HG03064 (cell line): ENCODE data around the gene METTL24.
"Not testable (repeated sequence)": the region's sequence is repeated elsewhere in the genome, so short reads cannot be mapped to it uniquely, and the experiment has no call there.

Experiments used
- ATAC-seq: cut with Tn5 transposase; IDR thresholded peaks from one replicate; pipeline ENCODE4 v1.9.1; 2021; ENCODE audit warnings: low read depth; ENCODE audit not compliant: unreplicated experiment

METTL24 gene

GRCh38 chr6:110277100-110277665 is 81.0 kb downstream of the METTL24 start:
- ATAC-seq: no peak

GRCh38 chr6:110272781-110273180 is 85.4 kb downstream of the METTL24 start:
- not testable (repeated sequence) for ATAC-seq

GRCh38 chr6:110271732-110272022 is 86.5 kb downstream of the METTL24 start:
- ATAC-seq: no peak

GRCh38 chr6:110270165-110270564 is 88.0 kb downstream of the METTL24 start:
- ATAC-seq: no peak

- no peak for ATAC-seq
These were observed 88.5 kb downstream of the METTL24 start for GRCh38 chr6:110269623-110270022.

- ATAC-seq: no peak
These were observed 91.2 kb downstream of the METTL24 start for GRCh38 chr6:110266996-110267395.

GRCh38 chr6:110265273-110265672 is 92.9 kb downstream of the METTL24 start:
- ATAC-seq: no peak

GRCh38 chr6:110256366-110256765 is 101.8 kb downstream of the METTL24 start:
- no peak for ATAC-seq

- no peak for ATAC-seq
These were observed 102.9 kb downstream of the METTL24 start for GRCh38 chr6:110255211-110255750.

- ATAC-seq: no peak
These were observed 107.3 kb downstream of the METTL24 start for GRCh38 chr6:110250838-110251237.

- no peak for ATAC-seq
These were observed 108.1 kb downstream of the METTL24 start for GRCh38 chr6:110250058-110250457.

GRCh38 chr6:110246900-110247546 is 111.1 kb downstream of the METTL24 start:
- no peak for ATAC-seq

GRCh38 chr6:110246378-110246777 is 111.8 kb downstream of the METTL24 start:
- ATAC-seq: no peak

- ATAC-seq: not testable (repeated sequence)
These were observed 113.5 kb downstream of the METTL24 start for GRCh38 chr6:110244621-110245020.

- no peak for ATAC-seq
These were observed 118.4 kb downstream of the METTL24 start for GRCh38 chr6:110239526-110240274.

- not testable (repeated sequence) for ATAC-seq
These were observed 122.1 kb downstream of the METTL24 start for GRCh38 chr6:110236007-110236406.

- ATAC-seq: peak; percentile 94
These were observed 124.3 kb downstream of the METTL24 start for GRCh38 chr6:110233770-110234374.

- ATAC-seq: no peak
These were observed 125.7 kb downstream of the METTL24 start for GRCh38 chr6:110232450-110232849.

- no peak for ATAC-seq
These were observed 131.9 kb downstream of the METTL24 start for GRCh38 chr6:110226261-110226660.

- no peak for ATAC-seq
These were observed 136.4 kb downstream of the METTL24 start for GRCh38 chr6:110221738-110222137.

- no peak for ATAC-seq
These were observed 140.9 kb downstream of the METTL24 start for GRCh38 chr6:110217266-110217665.
